AG10803 (cell line): ENCODE results near the gene GJB3.

Source experiments
- DNase-seq: peaks from one replicate; pipeline ENCODE4 v3.0.0; 2010; ENCODE audit warnings: low read depth
- H3K4me3 ChIP-seq: 2 replicates; pipeline ENCODE4 v1.5.1; 2011; ENCODE audit warnings: mild to moderate bottlenecking, low read length, control low read depth
- CTCF ChIP-seq: conservative IDR thresholded peaks from 2 replicates; pipeline ENCODE4 v1.5.1; 2011; ENCODE audit warnings: mild to moderate bottlenecking, low read length, control low read depth, inconsistent platforms

Gene GJB3

GRCh38 chr1:34828611-34829010 lies 47.6 kb downstream of the GJB3 start:
- no peak for TF ChIP-seq CTCF
- no peak for DNase-seq
- H3K4me3 ChIP-seq: no peak overlapping the region

- no peak for TF ChIP-seq CTCF
- DNase-seq: peak; percentile 46
Observed at GRCh38 chr1:34829250-34829649, 48.2 kb downstream of the GJB3 start.

GRCh38 chr1:34831721-34832246 lies 50.8 kb downstream of the GJB3 start:
- no peak for DNase-seq
- no peak overlapping the region for H3K4me3 ChIP-seq
- no peak for TF ChIP-seq CTCF

More at GRCh38 chr1:34829250-34829649, 48.2 kb downstream of the GJB3 start:
- no peak overlapping the region for H3K4me3 ChIP-seq

GRCh38 chr1:34833711-34834110 lies 52.7 kb downstream of the GJB3 start:
- H3K4me3 ChIP-seq: no peak overlapping the region
- no peak for DNase-seq
- no peak for TF ChIP-seq CTCF
